NCI-H2029 treated with DMSO at 0.1 percent for 48 hours (cell line): Measurements from ENCODE around the gene PLPP2.

Source experiments
- DNase-seq: peaks from one replicate; lab custom pipeline; 2025; lab: John Stamatoyannopoulos, UW

The PLPP2 gene

GRCh38 chr19:293436-294110 is 2.4 kb upstream of the PLPP2 start:
- no peak for DNase-seq

DNA sequence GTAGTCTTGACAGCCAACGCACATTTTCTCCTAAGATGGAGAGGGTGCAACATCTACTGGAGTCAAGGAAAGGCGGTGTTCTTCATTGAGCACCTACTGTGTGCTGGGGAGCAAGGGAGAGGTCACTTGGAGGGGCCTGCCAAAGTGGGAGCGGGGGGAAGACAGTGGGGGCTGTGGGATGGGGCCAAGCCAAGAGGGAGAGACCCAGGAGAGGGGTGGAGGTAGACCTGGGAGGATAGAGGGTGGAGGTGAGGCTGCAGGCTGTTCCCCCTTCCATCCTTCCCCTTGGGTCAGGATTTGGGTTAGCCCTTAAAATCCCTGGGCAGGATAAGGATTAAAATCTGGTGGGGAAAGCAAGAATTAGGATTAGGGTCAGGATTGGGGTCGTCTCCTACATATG is 1.7 kb upstream of the PLPP2 start:
- no peak for DNase-seq

DNA sequence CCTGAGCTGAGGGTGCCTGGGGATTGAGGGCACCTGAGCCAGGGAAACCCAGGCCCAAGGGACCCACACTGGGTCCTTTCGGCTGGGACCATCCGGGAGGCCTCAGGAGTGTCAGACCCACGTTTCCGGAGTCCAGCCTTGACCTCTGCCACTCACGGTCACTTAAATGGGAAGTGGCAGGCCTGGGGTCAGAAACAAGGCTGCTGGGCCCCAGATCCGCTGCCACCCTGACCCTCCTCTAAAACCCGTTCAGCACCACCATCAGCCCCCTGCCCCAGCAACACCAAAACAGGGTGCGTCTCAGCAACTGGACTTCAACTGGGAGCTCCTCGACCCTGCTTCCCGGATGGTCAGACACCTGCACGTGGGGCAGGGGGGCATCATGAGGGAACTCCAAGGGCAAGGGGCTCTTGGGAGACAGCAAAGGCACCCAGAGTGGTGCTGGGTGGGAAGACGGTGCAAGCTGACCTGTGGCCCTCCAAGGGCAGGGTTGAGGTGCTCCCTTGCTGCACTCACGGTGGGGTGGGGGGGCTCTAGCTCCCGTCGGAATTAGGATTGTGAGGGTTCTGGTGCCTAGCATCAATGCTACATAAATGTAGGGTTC is 1.2 kb upstream of the PLPP2 start:
- no peak for DNase-seq

GRCh38 chr19:291561-292280 is 518 bp upstream of the PLPP2 start:
- DNase-seq: no peak

DNA sequence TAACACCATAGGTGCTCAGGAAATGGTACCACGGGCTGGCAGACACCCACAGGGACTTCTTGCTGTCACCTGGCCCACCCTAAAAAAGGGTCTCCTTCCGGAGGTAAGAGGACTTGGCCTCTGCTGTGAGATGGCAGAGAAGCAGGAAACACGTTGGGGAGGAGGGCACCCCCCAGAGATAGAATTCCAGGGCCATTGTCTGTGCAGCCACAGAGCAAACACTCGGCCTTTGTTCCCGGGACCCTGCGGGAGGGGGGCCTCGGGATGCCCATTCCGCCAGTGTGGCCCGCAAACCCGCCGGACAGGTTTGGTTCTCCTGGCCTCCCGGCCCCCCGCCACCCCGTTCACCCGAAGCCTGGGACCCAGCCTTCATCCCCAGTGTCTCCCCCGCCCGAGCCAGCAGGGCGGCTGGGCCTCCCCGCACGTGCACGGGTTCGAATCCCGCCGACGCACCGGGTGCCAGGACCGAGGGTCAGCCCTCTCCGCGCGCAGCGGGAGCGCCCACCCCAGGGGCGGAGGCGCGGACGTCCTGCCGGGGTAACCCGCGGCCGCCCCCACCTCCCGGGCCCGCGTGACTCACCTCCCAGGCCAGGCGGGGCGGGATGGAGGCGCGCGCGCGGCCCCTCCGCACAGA is 714 bp downstream of the PLPP2 start:
- peak; percentile 97 for DNase-seq

- DNase-seq: peak; percentile 97
Observed at GRCh38 chr19:289651-290371, 1.4 kb downstream of the PLPP2 start.

GRCh38 chr19:288911-289310 is 2.3 kb downstream of the PLPP2 start:
- DNase-seq: no peak

- no peak for DNase-seq
Observed at GRCh38 chr19:287381-287871, 3.8 kb downstream of the PLPP2 start.

- DNase-seq: no peak
Observed at GRCh38 chr19:283395-283794, 7.8 kb downstream of the PLPP2 start.

- peak; percentile 49 for DNase-seq
Observed at GRCh38 chr19:282501-282900, 8.7 kb downstream of the PLPP2 start.

GRCh38 chr19:281992-282391 is 9.2 kb downstream of the PLPP2 start:
- peak; percentile 49 for DNase-seq

DNA sequence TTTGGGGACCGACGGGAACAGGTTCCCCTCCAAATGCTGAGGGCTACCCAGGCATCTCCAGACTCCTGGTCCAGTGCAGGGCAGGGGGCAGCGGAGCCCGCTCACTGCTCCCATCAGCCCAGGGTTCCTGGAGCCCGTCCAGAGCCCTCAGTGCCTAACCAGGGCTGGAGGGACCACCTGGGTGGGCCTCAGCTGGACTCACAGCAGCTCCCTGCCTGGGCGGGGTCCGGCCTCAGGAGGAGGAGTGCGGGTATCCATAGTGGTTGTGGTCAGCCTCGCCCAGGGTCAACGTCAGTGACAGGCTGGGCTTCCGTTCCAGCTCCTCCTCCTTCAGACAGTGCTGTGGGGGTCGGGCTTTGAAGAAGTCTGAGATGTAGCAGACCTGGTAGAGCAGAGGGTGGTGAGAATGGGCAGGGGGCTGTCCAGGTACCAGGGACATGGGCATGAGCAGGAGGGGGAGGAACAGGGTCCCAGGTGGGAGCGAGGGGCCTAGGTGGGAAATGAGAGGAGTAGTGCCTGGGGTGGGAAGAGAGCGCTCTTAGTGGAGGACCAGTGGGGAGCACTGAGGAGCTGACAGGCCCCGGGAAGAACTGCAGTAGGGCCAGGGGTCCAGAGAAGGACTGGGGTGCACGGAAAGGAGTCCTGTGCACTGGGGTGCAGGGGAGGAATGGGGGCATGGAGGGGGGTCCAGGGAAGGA is 9.9 kb downstream of the PLPP2 start:
- no peak for DNase-seq

DNA sequence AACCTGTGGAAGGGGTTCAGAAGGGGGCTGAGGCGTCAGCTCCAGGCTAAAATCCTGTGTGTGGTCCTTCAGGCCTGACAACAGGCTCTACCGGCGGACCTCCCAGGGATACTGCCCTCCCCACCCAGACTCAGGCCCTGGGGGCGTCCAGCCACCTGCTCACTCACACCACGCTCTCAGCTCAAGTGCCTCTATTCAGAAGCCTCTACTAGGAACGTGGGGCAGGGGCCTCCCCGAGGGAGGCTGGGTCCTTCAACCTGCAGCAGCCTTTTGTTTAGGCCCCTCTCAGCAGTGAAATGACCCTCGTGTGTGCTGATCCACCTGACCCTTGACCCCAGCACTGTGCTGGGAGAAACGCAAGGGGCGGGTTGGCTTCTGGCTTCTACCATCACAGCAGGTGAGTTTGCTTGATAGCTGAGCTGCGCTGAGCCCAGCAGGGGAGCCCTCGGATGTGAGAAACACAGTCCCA is 10.6 kb downstream of the PLPP2 start:
- peak; percentile 19 for DNase-seq

DNA sequence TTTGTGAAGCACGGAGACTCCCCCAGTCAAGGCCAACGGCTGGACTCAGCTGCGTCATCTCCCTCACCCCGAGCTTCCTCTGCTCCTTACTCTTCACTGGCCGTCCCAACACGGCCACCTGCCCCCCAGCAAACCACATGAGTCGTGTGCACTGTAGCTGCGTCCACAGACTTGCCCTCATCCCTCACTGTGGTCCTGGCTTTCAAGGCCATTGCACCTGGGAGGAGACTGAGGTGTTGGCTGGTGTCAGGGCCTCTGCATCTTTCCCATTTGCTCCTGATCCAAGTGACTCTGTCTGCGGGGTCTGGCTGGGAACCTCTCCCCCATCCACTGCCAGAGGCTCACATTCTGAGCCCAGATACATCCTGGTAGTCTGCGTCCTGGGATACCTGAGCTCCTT is 11.5 kb downstream of the PLPP2 start:
- DNase-seq: no peak

- DNase-seq: no peak
Observed at GRCh38 chr19:279231-279630, 12.0 kb downstream of the PLPP2 start.

DNA sequence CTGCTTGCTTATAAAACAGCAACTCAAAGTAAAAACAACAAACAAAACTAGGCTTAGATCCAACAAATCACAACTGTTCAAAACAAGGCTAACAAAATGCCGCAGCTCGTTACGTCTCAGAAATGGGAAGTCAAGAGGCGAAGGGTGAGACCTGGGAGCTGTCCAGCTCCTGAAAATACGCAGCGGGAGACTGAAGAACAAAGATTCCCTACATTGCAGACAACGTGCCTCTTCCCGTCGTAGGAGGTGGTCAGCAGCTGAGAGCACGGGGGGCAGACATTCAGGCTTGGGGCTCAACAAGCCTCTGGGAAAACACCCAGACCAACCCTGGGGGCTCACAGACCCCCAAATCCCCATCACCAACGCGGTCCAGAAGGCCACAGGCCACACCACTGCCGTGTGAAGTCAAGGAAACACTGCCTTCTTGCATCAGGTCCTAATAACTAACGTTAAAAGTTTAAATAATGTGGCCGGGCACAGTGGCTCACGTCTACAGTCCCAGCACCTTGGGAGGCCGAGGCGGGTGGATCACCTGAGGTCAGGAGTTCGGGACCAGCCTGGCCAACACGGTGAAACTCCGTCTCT is 13.5 kb downstream of the PLPP2 start:
- DNase-seq: no peak

- DNase-seq: no peak
Observed at GRCh38 chr19:277131-277530, 14.1 kb downstream of the PLPP2 start.

DNA sequence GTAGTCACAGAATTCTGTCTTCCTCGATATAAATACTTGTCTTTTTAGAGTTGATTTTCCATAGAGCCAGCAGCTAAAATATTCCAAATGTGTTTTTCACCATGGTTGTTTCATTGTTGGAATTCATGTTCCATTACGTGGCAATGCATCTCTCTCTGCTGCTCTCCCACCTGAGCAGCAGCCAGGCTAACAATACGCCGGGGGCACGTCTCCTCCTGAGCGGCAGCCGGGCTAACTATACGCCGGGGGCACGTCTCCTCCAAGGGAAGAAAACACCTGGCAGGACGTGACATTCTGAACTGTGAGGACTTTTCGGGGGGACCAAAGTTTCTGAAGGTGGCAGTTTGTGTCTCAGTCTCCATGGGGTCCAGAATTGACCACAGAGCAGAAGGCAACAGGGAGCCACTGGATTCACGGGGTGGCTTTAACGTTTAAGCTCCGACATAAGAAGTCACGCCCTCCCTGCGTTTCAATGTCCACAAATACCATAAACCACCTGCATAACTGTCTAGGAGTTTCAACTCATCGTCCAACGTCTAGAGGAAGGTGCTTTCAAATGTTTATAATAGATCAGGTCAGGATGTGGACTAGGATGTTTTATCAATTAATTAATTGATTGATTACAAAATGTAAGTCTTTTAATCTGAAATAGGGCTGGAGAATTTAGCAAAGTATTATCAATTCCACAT is 15.1 kb downstream of the PLPP2 start:
- no peak for DNase-seq

GRCh38 chr19:275000-275399 is 16.2 kb downstream of the PLPP2 start:
- DNase-seq: no peak

- DNase-seq: no peak
Observed at GRCh38 chr19:273393-273792, 17.8 kb downstream of the PLPP2 start.
